HG02759 (cell line): Measurements from ENCODE around the gene RSL1D1.
A peak's percentile ranks its signal among the peaks of the same experiment; 100 is the strongest.
"Not testable (repeated sequence)": the region's sequence is repeated elsewhere in the genome, so short reads cannot be mapped to it uniquely, and the experiment has no call there.

ENCODE experiments used
- ATAC-seq: cut with Tn5 transposase; IDR thresholded peaks from one replicate; pipeline ENCODE4 v1.9.1; 2021; ENCODE audit warnings: mild to moderate bottlenecking, moderate library complexity; ENCODE audit not compliant: unreplicated experiment

RSL1D1 gene

DNA sequence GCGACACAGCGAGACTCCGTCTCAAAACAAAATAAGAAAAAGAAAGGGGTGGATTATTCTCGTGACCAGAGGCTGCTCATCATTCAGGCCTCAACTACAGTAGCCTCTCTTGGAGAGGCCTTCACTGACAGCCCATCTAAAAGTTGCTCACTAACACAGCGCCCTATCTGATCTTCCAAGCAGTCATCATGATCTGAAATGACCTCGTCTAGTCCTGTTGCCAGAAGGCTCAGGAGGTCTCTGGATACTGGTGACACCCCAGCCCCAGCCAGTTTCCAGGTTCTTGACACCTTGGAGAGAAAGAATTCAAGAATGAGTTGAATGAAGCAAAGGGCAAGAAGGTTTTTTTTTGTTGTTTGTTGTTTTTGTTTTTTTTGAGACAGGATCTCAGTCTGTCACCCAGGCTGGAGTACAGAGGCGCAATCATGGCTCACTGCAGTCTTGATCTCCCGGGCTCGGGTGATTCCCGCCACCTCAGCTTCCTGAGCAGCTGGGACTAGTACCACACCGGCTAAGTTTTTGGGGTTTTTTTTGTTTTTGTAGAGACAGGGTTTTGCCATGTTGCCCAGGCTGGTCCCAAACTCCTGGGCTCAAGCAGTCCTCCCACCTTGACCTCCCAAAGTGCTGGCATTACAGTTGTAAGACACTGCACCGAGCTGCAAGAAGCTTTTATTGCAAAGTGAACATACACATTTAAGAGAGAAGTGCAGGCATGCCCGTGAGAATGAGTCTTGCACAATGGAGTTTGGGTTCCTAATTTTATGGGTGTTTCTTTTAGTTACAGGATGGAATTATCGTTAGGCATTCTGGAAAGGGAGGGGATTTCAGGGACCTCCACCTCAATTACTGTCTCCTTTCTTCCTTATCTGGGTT lies 51.6 kb downstream of the RSL1D1 start:
- ATAC-seq: no peak

DNA sequence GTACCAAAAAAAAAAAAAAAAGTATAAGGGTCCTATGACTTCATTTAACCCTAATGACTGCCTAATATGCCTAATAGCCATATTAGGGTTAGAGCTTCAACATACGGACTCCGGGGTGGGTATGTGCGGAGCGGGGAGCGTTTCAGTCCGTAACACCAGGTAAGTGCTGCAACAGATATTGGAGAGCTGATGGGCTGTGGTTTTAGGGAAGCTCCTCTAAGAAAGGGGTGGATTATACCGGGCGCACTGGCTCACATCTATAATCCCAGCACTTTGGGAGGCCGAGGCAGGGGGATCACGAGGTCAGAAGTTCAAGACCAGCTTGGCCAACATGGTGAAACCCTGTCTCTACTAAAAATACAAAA lies 52.3 kb downstream of the RSL1D1 start:
- no peak for ATAC-seq

GRCh38 chr16:11797957-11798299 lies 53.4 kb downstream of the RSL1D1 start:
- ATAC-seq: no peak

DNA sequence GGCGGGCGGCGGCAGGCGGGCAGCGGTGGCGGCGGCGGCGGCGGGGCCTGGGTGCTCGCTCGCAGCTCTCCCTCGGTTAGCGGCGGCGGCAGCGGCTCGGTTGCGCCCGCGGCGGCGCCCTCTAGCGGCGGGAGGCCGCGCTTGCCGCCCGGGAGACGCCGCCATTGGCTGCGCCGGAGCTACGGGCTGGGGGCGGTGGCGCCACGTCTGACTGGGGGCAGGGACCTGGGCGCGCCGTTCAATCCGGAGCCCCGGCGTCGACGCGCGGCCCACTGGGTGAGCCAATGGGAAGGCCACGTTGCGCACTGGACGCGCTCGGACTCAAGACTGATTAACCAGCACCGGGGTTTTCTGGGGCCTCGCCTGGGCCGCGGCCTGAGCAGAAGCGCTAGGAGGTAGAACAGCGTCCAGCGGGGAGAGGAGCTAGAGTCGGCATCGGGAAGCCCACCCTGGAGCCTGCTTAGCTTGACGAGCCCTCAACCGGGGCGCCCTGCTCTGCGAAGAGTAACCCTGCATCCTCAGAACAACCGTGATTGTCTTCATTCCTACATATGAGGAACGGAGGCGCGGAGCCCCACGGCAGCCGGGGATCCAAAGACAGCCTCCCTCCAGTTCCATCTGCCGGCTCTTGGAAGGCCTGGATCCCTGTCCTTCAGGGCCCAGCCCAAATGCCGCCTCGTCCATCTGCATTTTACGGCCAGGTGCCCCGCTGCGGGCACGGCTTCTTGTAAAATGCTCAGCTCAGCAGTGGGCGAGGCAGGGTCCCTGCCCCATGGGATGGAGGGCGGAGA lies 54.0 kb downstream of the RSL1D1 start, which contains the start of gene ZC3H7A:
TSS of gene ZC3H7A (minus strand) at position 93 of the 791 bp plus-strand sequence. CDS start 14,904 bp downstream, outside the sequence.
- ATAC-seq: peak; percentile 95

DNA sequence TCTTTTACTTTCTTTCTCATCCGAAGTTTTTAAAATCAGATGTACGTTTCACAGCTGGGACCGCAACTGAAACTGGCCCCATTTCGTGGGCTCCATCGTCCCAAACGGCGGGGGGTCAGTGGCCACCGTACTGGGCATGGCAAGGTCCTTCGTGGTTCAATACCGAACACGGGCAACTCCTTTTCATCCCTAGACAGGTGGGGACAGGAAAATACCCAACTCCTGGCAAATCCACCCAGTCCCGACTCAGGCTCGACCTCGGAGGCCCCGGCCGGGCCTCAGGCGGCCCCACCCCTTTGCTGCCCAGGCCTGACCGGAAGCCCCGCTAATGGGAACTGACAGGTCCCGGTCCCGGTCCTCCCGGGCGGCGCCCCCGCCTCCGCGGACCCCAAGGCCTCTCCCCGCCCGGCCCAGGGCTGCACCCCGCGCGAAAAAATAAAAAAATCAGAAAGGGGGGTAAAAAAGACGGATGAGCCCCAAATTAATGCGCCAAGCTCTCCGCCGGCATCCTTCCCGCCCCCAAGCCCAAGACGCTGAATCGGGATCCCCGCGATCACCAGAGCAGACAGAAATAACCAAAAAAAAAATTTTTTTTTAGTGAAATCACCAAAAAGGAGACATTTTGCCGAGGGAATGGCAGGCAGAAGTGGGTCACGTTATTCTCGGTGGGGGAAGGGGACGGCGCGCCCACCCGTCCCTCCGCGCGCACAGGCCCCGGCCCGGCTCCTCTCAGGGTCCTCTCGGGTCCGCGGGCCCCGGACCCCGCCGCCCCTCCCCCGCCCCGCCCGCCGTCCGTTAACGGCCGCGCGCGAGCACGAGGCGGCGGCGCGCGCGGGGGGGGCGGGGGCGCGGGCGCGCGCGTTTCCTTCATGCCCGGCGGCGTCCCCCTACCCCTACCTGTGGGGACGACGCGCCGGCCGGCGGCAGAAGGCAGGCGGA lies 54.8 kb downstream of the RSL1D1 start:
- ATAC-seq: peak; percentile 9

- no peak for ATAC-seq
Measured at GRCh38 chr16:11795887-11796226, 55.5 kb downstream of the RSL1D1 start.

DNA sequence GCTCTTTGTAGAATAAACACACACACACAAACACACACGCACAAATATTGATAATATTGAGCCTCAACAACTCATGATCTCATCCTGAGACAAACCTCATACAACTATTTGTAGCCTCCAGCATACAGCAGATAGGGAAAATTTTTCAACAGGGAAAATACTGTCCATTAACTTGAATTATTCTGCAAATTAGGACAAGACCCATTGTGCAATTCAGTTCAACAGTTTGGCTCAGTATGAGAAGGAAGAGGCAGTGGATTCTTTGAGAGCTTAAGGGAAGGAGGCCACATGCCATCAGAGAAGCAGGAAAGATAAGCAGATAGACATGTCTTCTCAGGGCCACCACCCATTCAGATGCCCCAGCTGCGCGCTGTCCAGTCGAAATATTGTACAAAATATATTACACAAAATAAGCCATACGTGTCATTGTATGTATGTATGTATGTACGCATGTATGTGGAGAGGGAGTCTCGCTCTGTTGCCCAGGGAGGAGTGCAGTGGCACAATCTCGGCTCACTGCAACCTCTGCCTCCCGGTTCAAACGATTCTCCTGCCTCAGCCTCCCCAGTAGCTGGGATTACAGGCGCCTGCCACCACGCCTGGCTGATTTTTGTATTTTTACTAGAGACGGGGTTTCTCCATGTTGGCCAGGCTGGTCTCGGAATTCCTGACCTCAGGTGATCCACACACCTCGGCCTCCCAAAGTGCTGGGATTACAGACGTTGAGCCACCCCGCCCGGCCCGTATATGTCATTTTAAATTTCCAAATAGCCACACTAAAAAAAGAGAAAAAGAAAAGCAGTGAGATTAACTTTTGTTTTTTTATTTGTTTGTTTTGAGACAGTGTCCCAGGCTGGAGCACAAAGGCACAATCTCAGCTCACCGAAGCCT lies 56.1 kb downstream of the RSL1D1 start:
- ATAC-seq: no peak

- ATAC-seq: no peak
Measured at GRCh38 chr16:11794447-11794846, 56.9 kb downstream of the RSL1D1 start.

GRCh38 chr16:11793840-11794239 lies 57.5 kb downstream of the RSL1D1 start:
- no peak for ATAC-seq

DNA sequence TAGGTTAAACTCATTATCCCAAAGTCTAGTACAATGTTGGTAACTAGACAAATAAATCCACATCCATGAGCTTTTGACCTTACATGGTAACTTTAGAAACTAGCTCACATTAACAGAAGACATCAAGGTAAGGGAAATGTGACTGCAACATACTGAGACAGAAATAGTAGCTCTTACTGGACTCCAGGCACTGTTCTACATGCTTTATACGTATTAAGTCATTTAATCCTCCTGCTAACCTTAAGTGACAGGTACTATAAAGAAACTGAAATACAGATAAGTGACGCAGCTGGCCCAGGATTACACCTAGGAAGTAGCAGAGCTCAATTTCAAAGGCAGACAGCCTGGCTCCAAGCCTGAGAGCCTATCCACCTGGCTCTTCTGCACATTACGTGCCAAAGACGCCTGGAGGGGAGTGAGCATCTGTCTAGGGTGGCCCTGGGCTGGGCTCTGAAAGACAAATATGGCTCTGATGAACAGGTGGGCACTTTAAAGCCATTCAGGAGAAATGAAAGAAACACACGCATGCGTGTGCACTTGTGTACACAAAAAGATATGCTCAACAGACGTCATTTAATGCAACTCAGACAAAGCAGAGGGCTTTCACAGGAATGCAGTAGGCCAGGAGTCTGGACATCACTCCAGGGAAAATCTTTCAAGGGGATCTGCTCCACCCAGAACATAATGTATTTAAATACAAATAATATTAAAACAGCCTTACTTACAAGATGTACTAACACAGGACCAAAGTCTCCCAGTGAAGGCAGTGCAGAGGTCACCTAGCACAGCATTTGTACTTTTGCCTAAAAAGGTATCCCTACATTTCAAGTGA lies 58.7 kb downstream of the RSL1D1 start:
- no peak for ATAC-seq

- ATAC-seq: no peak
Measured at GRCh38 chr16:11791144-11791828, 60.1 kb downstream of the RSL1D1 start.

- ATAC-seq: no peak
Measured at GRCh38 chr16:11788914-11789313, 62.4 kb downstream of the RSL1D1 start.

GRCh38 chr16:11784980-11785599 lies 66.3 kb downstream of the RSL1D1 start:
- ATAC-seq: not testable (repeated sequence)

GRCh38 chr16:11784381-11784780 lies 67.0 kb downstream of the RSL1D1 start:
- ATAC-seq: not testable (repeated sequence)

DNA sequence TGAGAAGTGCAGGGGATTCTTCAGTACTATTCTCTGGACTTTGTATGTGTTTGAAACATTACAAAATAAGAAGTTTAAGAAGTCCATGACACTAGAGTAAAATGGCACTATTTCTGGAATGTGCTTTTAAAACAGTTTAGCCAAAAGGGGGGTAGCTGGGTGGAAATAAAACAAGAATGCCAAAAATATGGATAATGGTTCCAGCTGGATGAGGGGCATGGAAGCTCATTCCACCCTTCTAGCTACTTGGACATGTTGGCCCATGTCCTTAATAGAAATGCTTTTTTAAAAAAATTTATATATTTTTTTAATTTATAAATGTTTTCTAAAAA lies 67.3 kb downstream of the RSL1D1 start:
- no peak for ATAC-seq
